ENCODE data around the gene ENG.

ENG gene

DNA sequence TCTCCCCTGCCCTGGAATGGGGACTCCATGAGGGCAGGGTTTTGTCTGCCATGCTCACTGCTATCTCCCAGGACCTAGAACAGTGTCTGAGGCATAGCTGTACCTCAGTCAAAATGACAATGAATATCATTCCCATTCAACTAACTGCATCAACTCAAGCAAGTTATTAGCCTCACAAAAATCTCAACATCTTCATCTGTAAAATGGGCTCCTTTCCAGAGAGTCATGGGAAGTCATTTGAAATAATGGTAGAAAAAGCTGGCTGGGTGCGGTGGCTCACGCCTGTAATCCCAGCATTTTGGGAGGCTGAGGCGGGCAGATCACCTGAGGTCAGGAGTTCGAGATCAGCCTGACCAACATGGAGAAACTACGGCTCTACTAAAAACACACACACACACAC lies 85.4 kb downstream of the ENG start:
- H3K4me3 ChIP-seq (ENCODE audit: low read length, poor library complexity, severe bottlenecking) = no peak overlapping the region
- H3K79me2 ChIP-seq (ENCODE audit: insufficient read depth, low read length) = peaks cover 87% of the 10 kb centered on the region
- peaks cover 6% of the 10 kb centered on the region for H3F3A ChIP-seq (ENCODE audit: low read depth)
- H3K9me3 ChIP-seq (ENCODE audit: insufficient read depth, low read depth, low read length) = no peaks in the 10 kb centered on the region
- no peak overlapping the region for H2AFZ ChIP-seq (ENCODE audit: low read length)
- peaks cover 54% of the 10 kb centered on the region for H4K20me1 ChIP-seq (ENCODE audit: insufficient read depth, low read length, poor library complexity, severe bottlenecking)
- H3K4me1 ChIP-seq (ENCODE audit: insufficient read depth, low read length, poor library complexity, severe bottlenecking) = peaks cover 55% of the 10 kb centered on the region
- peaks cover 42% of the 10 kb centered on the region; the same call in 1 of the 2 replicates for H3K36me3 ChIP-seq (ENCODE audit: insufficient read depth, low read length)
- TF ChIP-seq, protein P1, sequence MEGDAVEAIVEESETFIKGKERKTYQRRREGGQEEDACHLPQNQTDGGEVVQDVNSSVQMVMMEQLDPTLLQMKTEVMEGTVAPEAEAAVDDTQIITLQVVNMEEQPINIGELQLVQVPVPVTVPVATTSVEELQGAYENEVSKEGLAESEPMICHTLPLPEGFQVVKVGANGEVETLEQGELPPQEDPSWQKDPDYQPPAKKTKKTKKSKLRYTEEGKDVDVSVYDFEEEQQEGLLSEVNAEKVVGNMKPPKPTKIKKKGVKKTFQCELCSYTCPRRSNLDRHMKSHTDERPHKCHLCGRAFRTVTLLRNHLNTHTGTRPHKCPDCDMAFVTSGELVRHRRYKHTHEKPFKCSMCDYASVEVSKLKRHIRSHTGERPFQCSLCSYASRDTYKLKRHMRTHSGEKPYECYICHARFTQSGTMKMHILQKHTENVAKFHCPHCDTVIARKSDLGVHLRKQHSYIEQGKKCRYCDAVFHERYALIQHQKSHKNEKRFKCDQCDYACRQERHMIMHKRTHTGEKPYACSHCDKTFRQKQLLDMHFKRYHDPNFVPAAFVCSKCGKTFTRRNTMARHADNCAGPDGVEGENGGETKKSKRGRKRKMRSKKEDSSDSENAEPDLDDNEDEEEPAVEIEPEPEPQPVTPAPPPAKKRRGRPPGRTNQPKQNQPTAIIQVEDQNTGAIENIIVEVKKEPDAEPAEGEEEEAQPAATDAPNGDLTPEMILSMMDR (conservative IDR thresholded peaks at IDR 0.05; ENCODE audit: low read length) = no peak
- no peak for TF ChIP-seq EZH2phosphoT487 (IDR thresholded peaks at IDR 0.05; ENCODE audit: borderline replicate concordance)
- no peaks in the 10 kb centered on the region for H3K9me2 ChIP-seq (replicated peaks; ENCODE audit: low read depth, low read length)
- H3K4me2 ChIP-seq (ENCODE audit: low read depth, low read length, poor library complexity, severe bottlenecking) = peak overlapping the region; percentile 57
- no peaks in the 10 kb centered on the region for H3K27me3 ChIP-seq (ENCODE audit: insufficient read depth, low read length, poor library complexity, severe bottlenecking)
- peak overlapping the region; percentile 52 for H3K9ac ChIP-seq (ENCODE audit: low read depth, low read length, poor library complexity, severe bottlenecking)

GRCh38 chr9:127768698-127769097 lies 85.8 kb downstream of the ENG start:
- peaks cover 87% of the 10 kb centered on the region for H3K79me2 ChIP-seq (ENCODE audit: insufficient read depth, low read length)
- peaks cover 6% of the 10 kb centered on the region for H3F3A ChIP-seq (ENCODE audit: low read depth)
- H3K9me2 ChIP-seq (replicated peaks; ENCODE audit: low read depth, low read length) = no peaks in the 10 kb centered on the region
- H3K9me3 ChIP-seq (ENCODE audit: insufficient read depth, low read depth, low read length) = no peaks in the 10 kb centered on the region
- H4K20me1 ChIP-seq (ENCODE audit: insufficient read depth, low read length, poor library complexity, severe bottlenecking) = peaks cover 54% of the 10 kb centered on the region
- peaks cover 37% of the 10 kb centered on the region; the same call in 1 of the 2 replicates for H3K36me3 ChIP-seq (ENCODE audit: insufficient read depth, low read length)
- no peaks in the 10 kb centered on the region for H3K27me3 ChIP-seq (ENCODE audit: insufficient read depth, low read length, poor library complexity, severe bottlenecking)
- H3K4me2 ChIP-seq (ENCODE audit: low read depth, low read length, poor library complexity, severe bottlenecking) = peak overlapping the region; percentile 57
- peaks cover 51% of the 10 kb centered on the region for H3K4me1 ChIP-seq (ENCODE audit: insufficient read depth, low read length, poor library complexity, severe bottlenecking)
- no peak overlapping the region for H3K4me3 ChIP-seq (ENCODE audit: low read length, poor library complexity, severe bottlenecking)
- H3K9ac ChIP-seq (ENCODE audit: low read depth, low read length, poor library complexity, severe bottlenecking) = peak overlapping the region; percentile 52
- no peak overlapping the region for H2AFZ ChIP-seq (ENCODE audit: low read length)
- TF ChIP-seq, protein P1 (conservative IDR thresholded peaks at IDR 0.05; ENCODE audit: low read length) = no peak
- TF ChIP-seq EZH2phosphoT487 (IDR thresholded peaks at IDR 0.05; ENCODE audit: borderline replicate concordance) = no peak

DNA sequence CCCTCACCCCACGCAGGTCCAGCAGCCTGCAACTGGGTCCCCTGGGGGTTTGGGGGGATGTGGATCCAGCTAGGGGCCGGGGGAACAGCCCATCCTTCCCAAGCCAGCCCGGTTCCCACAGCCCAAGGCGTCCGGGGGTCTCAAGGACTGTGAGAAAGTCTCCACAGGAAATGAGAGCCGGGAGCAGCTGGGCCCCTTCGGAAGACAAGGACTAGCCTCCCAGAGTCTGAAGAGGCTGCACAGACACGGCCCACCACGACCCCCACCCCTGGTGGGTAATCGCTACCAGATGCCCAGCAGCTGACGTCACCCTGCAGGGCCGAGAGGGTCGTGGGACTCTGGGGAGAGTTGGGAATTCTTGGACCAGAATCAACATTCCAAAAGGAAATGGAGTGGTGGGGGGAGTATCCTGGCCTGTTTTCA lies 86.5 kb downstream of the ENG start:
- peak overlapping the region; percentile 57 for H3K4me2 ChIP-seq (ENCODE audit: low read depth, low read length, poor library complexity, severe bottlenecking)
- H3K79me2 ChIP-seq (ENCODE audit: insufficient read depth, low read length) = peaks cover 87% of the 10 kb centered on the region
- no peak overlapping the region for H2AFZ ChIP-seq (ENCODE audit: low read length)
- no peaks in the 10 kb centered on the region for H3K9me2 ChIP-seq (replicated peaks; ENCODE audit: low read depth, low read length)
- H3K9me3 ChIP-seq (ENCODE audit: insufficient read depth, low read depth, low read length) = no peaks in the 10 kb centered on the region
- TF ChIP-seq EZH2phosphoT487 (IDR thresholded peaks at IDR 0.05; ENCODE audit: borderline replicate concordance) = no peak
- TF ChIP-seq, protein P1 (conservative IDR thresholded peaks at IDR 0.05; ENCODE audit: low read length) = no peak
- H3K36me3 ChIP-seq (ENCODE audit: insufficient read depth, low read length) = peaks cover 31% of the 10 kb centered on the region; the same call in 1 of the 2 replicates
- peaks cover 57% of the 10 kb centered on the region for H4K20me1 ChIP-seq (ENCODE audit: insufficient read depth, low read length, poor library complexity, severe bottlenecking)
- H3K27me3 ChIP-seq (ENCODE audit: insufficient read depth, low read length, poor library complexity, severe bottlenecking) = no peaks in the 10 kb centered on the region
- peaks cover 6% of the 10 kb centered on the region for H3F3A ChIP-seq (ENCODE audit: low read depth)
- peak overlapping the region; percentile 52 for H3K9ac ChIP-seq (ENCODE audit: low read depth, low read length, poor library complexity, severe bottlenecking)
- peak overlapping the region; percentile 36 for H3K4me3 ChIP-seq (ENCODE audit: low read length, poor library complexity, severe bottlenecking)
- H3K4me1 ChIP-seq (ENCODE audit: insufficient read depth, low read length, poor library complexity, severe bottlenecking) = peaks cover 43% of the 10 kb centered on the region

Data from Loucy (cell line).